Panc1 (cell line): Measurements from ENCODE around the gene SLC4A11.

Experiments used
- CTCF ChIP-seq: fragments of 450-650 bp; IDR thresholded peaks from 2 replicates; pipeline ENCODE4 v1.5.1; 2017; ENCODE audit warnings: mild to moderate bottlenecking
- SIN3A ChIP-seq: IDR thresholded peaks from 2 replicates; pipeline ENCODE4 v1.6.1; 2012; ENCODE audit warnings: low read depth, mild to moderate bottlenecking, low read length, moderate library complexity, borderline replicate concordance; ENCODE audit not compliant: insufficient read depth
- TCF7L2 ChIP-seq: IDR thresholded peaks from 2 replicates; pipeline ENCODE4 v1.6.1; 2011; ENCODE audit warnings: mild to moderate bottlenecking, low read depth, low read length, inconsistent platforms

DNA sequence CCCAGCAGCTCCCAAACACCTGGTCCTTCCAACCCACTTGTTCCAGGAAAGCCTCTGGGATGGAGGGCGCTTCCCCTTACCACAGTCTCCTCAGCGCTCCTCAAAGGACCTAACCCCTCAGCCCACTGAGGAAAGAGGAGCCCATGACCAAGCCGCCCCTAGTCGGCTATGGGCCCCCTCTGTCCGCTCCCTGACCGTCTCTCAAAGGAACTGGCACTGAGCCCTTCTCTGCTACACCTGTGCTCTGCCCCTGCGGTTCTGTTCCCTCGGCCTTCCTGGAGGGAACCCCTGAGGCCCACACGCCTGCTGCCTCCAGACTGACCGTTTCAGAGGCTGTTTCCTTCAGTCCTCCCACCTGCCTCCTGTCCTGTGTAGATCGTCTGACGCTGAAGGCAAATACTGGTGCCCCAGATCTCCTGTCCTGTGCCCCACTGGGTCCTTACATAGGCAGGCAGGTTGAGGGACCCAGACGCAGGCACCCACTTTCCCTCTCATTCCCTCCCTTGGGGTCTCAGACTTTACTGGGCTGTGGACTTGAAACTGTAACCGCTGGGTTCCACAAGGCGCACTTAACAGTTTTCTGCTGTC lies 1.9 kb upstream of the SLC4A11 start:
- TF ChIP-seq SIN3A (no peak), CTCF (no peak), TCF7L2 (no peak)
